Measurements from ENCODE around the gene CREB3L2.

GRCh38 chr7:137927386-137927785, 74.5 kb downstream of the CREB3L2 start:
- TF ChIP-seq CTCF (IDR thresholded peaks at IDR 0.05): no peak
- no peak for TF ChIP-seq POLR2A (IDR thresholded peaks at IDR 0.05)

Data from adrenal gland (tissue), 5 donors.